HepG2 (cell line): ENCODE results near the gene COX6A2. TPM values are rescaled to one million over a fixed set of nuclear protein-coding genes. Genes with fewer than 3 reads are reported as not detected.
A peak's percentile ranks its signal among the peaks of the same experiment; 100 is the strongest.

Source experiments
- ATAC-seq: fragments of 200-7000 bp; cut with Tn5 transposase; 3 replicates; pipeline ENCODE4 v1.9.1; 2020; ENCODE audit warnings: mild to moderate bottlenecking, moderate library complexity
- BruUV-seq: library from RNA; stranded (reverse); fragments of 400-500 nt; replicated peaks from 2 replicates; lab custom pipeline; 2021; lab: Mats Ljungman, UMichigan
- CTCF ChIA-PET: fragments of 300-600 bp; formaldehyde crosslinking; extraction: SDS; loops from one replicate; lab custom pipeline; 2021; ENCODE audit warnings: low total read pairs, inconsistent platforms, low intra/inter-chr PET ratio; lab: Yijun Ruan, JAX
- POLR2A ChIA-PET: fragments of 350-600 bp; sonication (Branson Sonifier 250); formaldehyde crosslinking; loops from one replicate; lab custom pipeline; 2020; ENCODE audit warnings: antibody characterized with exemption, inconsistent platforms; lab: Yijun Ruan, JAX
- DNase-seq: peaks from one replicate; pipeline ENCODE4 v3.0.0-alpha.2; 2015; ENCODE audit warnings: low spot score
- FAIRE-seq: peaks from 3 replicates; lab custom pipeline; 2011; peaks lifted over from hg19 to GRCh38; lab: Jason Lieb, UNC
- H2AFZ ChIP-seq: one replicate; pipeline ENCODE4 v1.6.1; 2011; ENCODE audit warnings: low read length, inconsistent platforms
- H3K27ac ChIP-seq: fragments of 300-600 bp; 3 replicates; pipeline ENCODE4 v1.8.0; 2011; ENCODE audit warnings: mixed run types, mild to moderate bottlenecking, mixed read lengths, low read length, inconsistent platforms; ENCODE audit not compliant: insufficient read depth; ENCODE audit errors: extremely low read length
- H3K27me3 ChIP-seq, 2 experiments: fragments of 200-600 bp in 1 of 2; 2 replicates in 1 of 2; 3 replicates in 1 of 2; pipeline versions ENCODE4 v1.6.0 to v1.8.0; 2011; ENCODE audit warnings: low read length in 2 of 2, mild to moderate bottlenecking in 2 of 2, moderate library complexity in 2 of 2, inconsistent platforms in 1 of 2; ENCODE audit not compliant: insufficient read depth in 2 of 2, control insufficient read depth in 1 of 2
- H3K36me3 ChIP-seq, 2 experiments: fragments of 200-600 bp in 1 of 2; replicated peaks in 1 of 2; 2 replicates in 1 of 2; 3 replicates in 1 of 2; pipeline versions ENCODE4 v1.5.1 to v1.8.0; 2011; ENCODE audit warnings: low read length in 2 of 2, inconsistent platforms in 1 of 2; ENCODE audit not compliant: insufficient read depth in 2 of 2, control insufficient read depth in 1 of 2
- H3K4me1 ChIP-seq: 2 replicates; pipeline ENCODE4 v1.5.1; 2012; ENCODE audit warnings: low read length, inconsistent platforms; ENCODE audit not compliant: insufficient read depth
- H3K4me2 ChIP-seq: 2 replicates; pipeline ENCODE4 v1.6.0; 2011; ENCODE audit warnings: low read depth, low read length, inconsistent platforms
- H3K4me3 ChIP-seq, 3 experiments: fragments of 200-600 bp in 1 of 3; sonication (generic), shearing (Covaris generic) in 1 of 3; replicated peaks in 1 of 3; 2 replicates each; pipeline ENCODE4 v1.5.1; 2011 to 2016; ENCODE audit warnings: low read length in 3 of 3, inconsistent platforms in 2 of 3, low read depth in 2 of 3, mild to moderate bottlenecking in 2 of 3, control low read depth in 1 of 3, mixed read lengths in 1 of 3; ENCODE audit not compliant: insufficient read depth in 1 of 3
- H3K79me2 ChIP-seq: one replicate; pipeline ENCODE4 v1.6.1; 2011; ENCODE audit warnings: low read length, inconsistent platforms; ENCODE audit not compliant: insufficient read depth
- H3K9ac ChIP-seq: 2 replicates; pipeline ENCODE4 v1.6.0; 2011; ENCODE audit warnings: mild to moderate bottlenecking, low read depth, low read length, inconsistent platforms; ENCODE audit not compliant: insufficient read depth
- H3K9me3 ChIP-seq: 2 replicates; pipeline ENCODE4 v1.5.1; 2012; ENCODE audit warnings: mild to moderate bottlenecking, low read length
- H4K20me1 ChIP-seq: 2 replicates; pipeline ENCODE4 v1.6.0; 2011; ENCODE audit warnings: inconsistent platforms, mild to moderate bottlenecking, low read length, moderate library complexity; ENCODE audit not compliant: insufficient read depth
- DR1 ChIP-seq: sonication (generic); formaldehyde crosslinking; IDR thresholded peaks from 2 replicates; pipeline ENCODE4 v1.8.0; 2021; ENCODE audit warnings: mild to moderate bottlenecking, missing genetic modification reagents, inconsistent platforms
- NONO ChIP-seq, 2 experiments: fragments of 450-650 bp in 1 of 2; sonication (generic) in 1 of 2; formaldehyde crosslinking in 1 of 2; IDR thresholded peaks in 1 of 2; conservative IDR thresholded peaks in 1 of 2; 2 replicates each; pipeline versions ENCODE4 v1.6.1 to v1.8.0; 2017 to 2022; ENCODE audit warnings: mild to moderate bottlenecking in 1 of 2, missing genetic modification reagents in 1 of 2, moderate library complexity in 1 of 2
- ZBTB10 ChIP-seq: sonication (generic); formaldehyde crosslinking; IDR thresholded peaks from 2 replicates; pipeline ENCODE4 v1.4.0; 2020; ENCODE audit warnings: missing genetic modification reagents, borderline replicate concordance
- ZFP41 ChIP-seq: sonication (generic); formaldehyde crosslinking; IDR thresholded peaks from 2 replicates; pipeline ENCODE4 v1.4.0; 2020; ENCODE audit warnings: mild to moderate bottlenecking, missing genetic modification reagents, borderline replicate concordance
- ZNF24 ChIP-seq: fragments of 450-650 bp; IDR thresholded peaks from 2 replicates; pipeline ENCODE4 v1.6.1; 2017; ENCODE audit warnings: antibody characterized with exemption, mild to moderate bottlenecking
- ZNF772 ChIP-seq: sonication (generic); formaldehyde crosslinking; IDR thresholded peaks from 2 replicates; pipeline ENCODE4 v1.5.0; 2020; ENCODE audit warnings: mild to moderate bottlenecking, missing genetic modification reagents
- WGBS: methylation state at CpG from one replicate; pipeline ENCODE4 v1.1.6; 2017; ENCODE audit warnings: low lambda C conversion rate; 5-methylcytosine and 5-hydroxymethylcytosine counted together
- in situ Hi-C: cut with HindIII; loops from 2 replicates; pipeline ENCODE4 v1.10.0; 2017; ENCODE audit warnings: low pct_unique_long_range_greater_than_20kb; ENCODE audit not compliant: extremely low pct_ligation_motif_present
- intact Hi-C: fragments of 100-400 bp; cut with micrococcal nuclease; formaldehyde crosslinking; loops from one replicate; pipeline ENCODE4 v1.10.0; 2022; ENCODE audit not compliant: unreplicated experiment
- polyA plus RNA-seq, 8 experiments: library from polyadenylated mRNA; depleted of rRNA in 3 of 8; stranded (reverse) in 7 of 8; unstranded in 1 of 8; fragments of >200 nt; fragmentation: Illumina TruSeq in 4 of 8; extraction: Trizol in 4 of 8; gene quantifications; 2 replicates each; pipeline versions ENCODE4 v1.2.1 to v1.2.3, GENCODE V29; 2011 to 2016; ENCODE audit warnings: low read depth in 4 of 8, missing spikeins in 1 of 8, mixed read lengths in 1 of 8; ENCODE audit not compliant: insufficient read depth in 1 of 8
- total RNA-seq, 5 experiments: library from RNA; depleted of rRNA; stranded (reverse); fragments of >200 nt; fragmentation: Illumina TruSeq; extraction: Trizol; gene quantifications; 2 replicates each; pipeline ENCODE4 v1.2.3, GENCODE V29; 2016; ENCODE audit warnings: low read depth in 1 of 5

The COX6A2 gene
- total and polyA plus RNA-seq, 2 of the 13 experiments (the other 11 are each of a cell fraction or from before 2014, with no cell fraction given), result not detected

DNA sequence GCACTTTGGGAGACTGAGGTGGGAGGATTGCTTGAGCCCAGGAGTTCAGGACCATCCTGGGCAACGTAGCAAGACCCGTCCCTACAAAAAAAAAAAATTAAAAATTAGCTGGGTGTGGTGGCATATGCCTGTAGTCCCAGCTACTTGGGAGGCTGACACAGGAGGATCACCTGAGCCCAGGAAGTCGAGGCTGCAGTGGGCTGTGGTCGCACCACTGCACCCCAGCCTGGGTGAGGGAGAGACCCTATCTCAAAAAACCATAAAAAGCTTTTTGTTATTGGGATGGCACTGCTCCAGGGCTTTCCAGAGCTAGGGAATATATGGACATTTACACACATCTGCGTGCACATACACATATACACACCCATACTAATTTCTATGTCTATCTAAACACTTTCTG lies 23.0 kb upstream of the COX6A2 start:
- in situ Hi-C loops, result loop anchor here (10.0 kb wide), 1 partner anchor 424 kb away; the partner anchor contains the start of gene ZNF267
- ChIA-PET POLR2A (interaction anchor here (0.6 to 2.6 kb wide), 10 partner anchors 8 to 501 kb away, joined by 3 to 8 read pairs (median 4); partner anchors contain the start of genes ARMC5, FUS, RUSF1 and TGFB1I1), CTCF (no interaction called here)
- no peak for ATAC-seq
- BruUV-seq, result no TSS peak
- Histone ChIP-seq H2AFZ (no peak overlapping the region), H3K79me2 (peaks cover 3% of the 10 kb centered on the region), H3K36me3 (no peaks in the 10 kb centered on the region), H4K20me1 (peaks cover 18% of the 10 kb centered on the region), H3K4me3 (no peak overlapping the region), H3K9me3 (no peaks in the 10 kb centered on the region), H3K4me2 (peak overlapping the region; percentile 52; the same call in 1 of the 2 replicates), H3K4me1 (peaks cover 48% of the 10 kb centered on the region), H3K27ac (no peak overlapping the region), H3K27me3 (0 out of 5 replicates have a peak, but pooled peaks cover 0 to under 1% of the 10 kb centered on the region in 2 experiments), H3K9ac (no peak overlapping the region)
- no peak for DNase-seq
- intact Hi-C loops, result no loop called here
- no peak for FAIRE-seq
- TF ChIP-seq ZNF24 (no peak), ZBTB10 (CRISPR knock-in tag) (no peak), DR1 (CRISPR knock-in tag) (no peak), ZNF772 (CRISPR knock-in tag) (no peak), ZFP41 (CRISPR knock-in tag) (0 out of 2 replicates have a peak, but pooled peaks have one; percentile 22), NONO (IDR thresholded peaks at IDR 0.05) (no peak), NONO (CRISPR knock-in tag; conservative IDR thresholded peaks at IDR 0.05) (0 out of 2 replicates have a peak, but pooled peaks have one; percentile 6)
- 26% methylated on average over 5 of the region's 5 CpGs for WGBS
